ENCODE measurements around the gene DRP2. TPM values are rescaled to one million over a fixed set of nuclear protein-coding genes. Genes with fewer than 3 reads are reported as not detected.

The DRP2 gene
- total RNA-seq, 1 experiment from 2014 or later: 0.94 TPM

DNA sequence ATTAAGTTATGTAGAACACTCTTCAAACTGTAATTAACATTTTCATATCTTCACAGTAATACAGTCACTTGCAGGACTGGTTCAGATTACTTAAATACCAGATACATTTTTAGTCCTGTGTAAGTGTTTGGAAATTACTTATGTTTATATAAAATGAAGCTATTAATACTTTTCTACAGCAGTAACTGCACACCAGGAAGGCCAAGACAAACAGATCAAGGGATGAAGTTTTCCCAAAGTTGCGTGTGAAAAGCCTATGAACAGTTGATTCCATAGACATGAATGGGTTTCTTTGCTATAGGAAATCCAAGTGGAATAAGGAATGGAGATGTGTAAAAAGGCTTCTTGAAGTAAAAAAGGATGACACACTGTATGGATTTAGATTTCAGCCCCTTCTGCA, 28.9 kb upstream of the DRP2 start:
- ChIA-PET CTCF (no interaction called here), POLR2A (ENCODE audit: unreplicated experiment) (no interaction called here)
- no peak overlapping the region for H3K4me3 ChIP-seq
- H4K20me1 ChIP-seq (ENCODE audit: insufficient read depth): no peaks in the 10 kb centered on the region
- H2AFZ ChIP-seq: no peak overlapping the region
- H3K79me2 ChIP-seq (ENCODE audit: low read depth): no peaks in the 10 kb centered on the region
- no peak overlapping the region for H3K27ac ChIP-seq
- intact Hi-C loops (cut with micrococcal nuclease; ENCODE audit: unreplicated experiment): no loop called here
- no peaks in the 10 kb centered on the region for H3K9me3 ChIP-seq (ENCODE audit: insufficient read depth, low read depth)
- no peak for TF ChIP-seq EZH2 (IDR thresholded peaks at IDR 0.05; ENCODE audit: low read depth)
- TF ChIP-seq, protein P1, sequence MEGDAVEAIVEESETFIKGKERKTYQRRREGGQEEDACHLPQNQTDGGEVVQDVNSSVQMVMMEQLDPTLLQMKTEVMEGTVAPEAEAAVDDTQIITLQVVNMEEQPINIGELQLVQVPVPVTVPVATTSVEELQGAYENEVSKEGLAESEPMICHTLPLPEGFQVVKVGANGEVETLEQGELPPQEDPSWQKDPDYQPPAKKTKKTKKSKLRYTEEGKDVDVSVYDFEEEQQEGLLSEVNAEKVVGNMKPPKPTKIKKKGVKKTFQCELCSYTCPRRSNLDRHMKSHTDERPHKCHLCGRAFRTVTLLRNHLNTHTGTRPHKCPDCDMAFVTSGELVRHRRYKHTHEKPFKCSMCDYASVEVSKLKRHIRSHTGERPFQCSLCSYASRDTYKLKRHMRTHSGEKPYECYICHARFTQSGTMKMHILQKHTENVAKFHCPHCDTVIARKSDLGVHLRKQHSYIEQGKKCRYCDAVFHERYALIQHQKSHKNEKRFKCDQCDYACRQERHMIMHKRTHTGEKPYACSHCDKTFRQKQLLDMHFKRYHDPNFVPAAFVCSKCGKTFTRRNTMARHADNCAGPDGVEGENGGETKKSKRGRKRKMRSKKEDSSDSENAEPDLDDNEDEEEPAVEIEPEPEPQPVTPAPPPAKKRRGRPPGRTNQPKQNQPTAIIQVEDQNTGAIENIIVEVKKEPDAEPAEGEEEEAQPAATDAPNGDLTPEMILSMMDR (conservative IDR thresholded peaks at IDR 0.05): no peak
- no peaks in the 10 kb centered on the region for H3K27me3 ChIP-seq (ENCODE audit: insufficient read depth, low read depth)
- no TSS peak for BruUV-seq (replicated peaks)
- H3K4me1 ChIP-seq (replicated peaks; ENCODE audit: insufficient read depth): no peaks in the 10 kb centered on the region
- DNase-seq: no peak
- H3K36me3 ChIP-seq (ENCODE audit: low read depth): no peaks in the 10 kb centered on the region
- H3K4me2 ChIP-seq: no peak overlapping the region
- no peaks in the 10 kb centered on the region for H3K9me2 ChIP-seq (ENCODE audit: insufficient read depth)
- H3F3A ChIP-seq (ENCODE audit: insufficient read depth, low read depth): no peaks in the 10 kb centered on the region

DNA sequence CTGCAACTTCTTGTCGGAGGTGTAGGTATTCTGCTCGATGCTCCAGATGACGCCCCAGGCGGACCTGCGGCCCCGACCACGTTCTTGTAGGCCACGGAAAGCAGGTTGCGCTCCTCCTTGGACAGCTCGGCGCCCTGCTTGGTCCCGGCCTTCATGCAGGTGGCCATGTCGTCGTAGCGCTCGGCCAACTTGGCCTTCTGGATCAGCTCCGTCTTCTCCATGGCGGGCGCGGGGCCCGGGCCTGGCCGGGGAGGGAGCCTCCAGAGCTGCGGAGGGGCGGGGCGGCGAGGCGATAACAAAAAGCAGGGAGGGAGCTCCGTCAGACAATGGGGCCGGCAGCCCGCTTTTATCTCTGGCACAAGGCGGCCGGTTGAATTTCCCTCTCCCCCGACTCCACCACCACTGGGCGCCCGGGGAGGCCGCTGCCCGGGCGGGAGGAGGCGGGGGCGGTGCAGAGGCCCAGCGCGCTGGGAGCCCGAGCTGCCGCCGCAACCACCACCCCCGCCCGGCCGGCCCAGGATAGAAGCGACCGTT, 28.3 kb upstream of the DRP2 start:
- Histone ChIP-seq H3K4me1 (replicated peaks; ENCODE audit: insufficient read depth) (no peaks in the 10 kb centered on the region), H3K27ac (no peak overlapping the region), H3K27me3 (ENCODE audit: insufficient read depth, low read depth) (no peaks in the 10 kb centered on the region), H3K9me3 (ENCODE audit: insufficient read depth, low read depth) (no peaks in the 10 kb centered on the region), H3K4me2 (no peak overlapping the region), H4K20me1 (ENCODE audit: insufficient read depth) (no peaks in the 10 kb centered on the region), H3F3A (ENCODE audit: insufficient read depth, low read depth) (no peaks in the 10 kb centered on the region), H2AFZ (no peak overlapping the region), H3K4me3 (no peak overlapping the region), H3K79me2 (ENCODE audit: low read depth) (no peaks in the 10 kb centered on the region), H3K36me3 (ENCODE audit: low read depth) (no peaks in the 10 kb centered on the region), H3K9me2 (ENCODE audit: insufficient read depth) (no peaks in the 10 kb centered on the region)
- no TSS peak for BruUV-seq (replicated peaks)
- intact Hi-C loops (cut with micrococcal nuclease; ENCODE audit: unreplicated experiment): no loop called here
- no peak for DNase-seq
- TF ChIP-seq, protein P1 (conservative IDR thresholded peaks at IDR 0.05): no peak
- TF ChIP-seq EZH2 (IDR thresholded peaks at IDR 0.05; ENCODE audit: low read depth): no peak
- CTCF ChIA-PET: no interaction called here
- POLR2A ChIA-PET (ENCODE audit: unreplicated experiment): no interaction called here

DNA sequence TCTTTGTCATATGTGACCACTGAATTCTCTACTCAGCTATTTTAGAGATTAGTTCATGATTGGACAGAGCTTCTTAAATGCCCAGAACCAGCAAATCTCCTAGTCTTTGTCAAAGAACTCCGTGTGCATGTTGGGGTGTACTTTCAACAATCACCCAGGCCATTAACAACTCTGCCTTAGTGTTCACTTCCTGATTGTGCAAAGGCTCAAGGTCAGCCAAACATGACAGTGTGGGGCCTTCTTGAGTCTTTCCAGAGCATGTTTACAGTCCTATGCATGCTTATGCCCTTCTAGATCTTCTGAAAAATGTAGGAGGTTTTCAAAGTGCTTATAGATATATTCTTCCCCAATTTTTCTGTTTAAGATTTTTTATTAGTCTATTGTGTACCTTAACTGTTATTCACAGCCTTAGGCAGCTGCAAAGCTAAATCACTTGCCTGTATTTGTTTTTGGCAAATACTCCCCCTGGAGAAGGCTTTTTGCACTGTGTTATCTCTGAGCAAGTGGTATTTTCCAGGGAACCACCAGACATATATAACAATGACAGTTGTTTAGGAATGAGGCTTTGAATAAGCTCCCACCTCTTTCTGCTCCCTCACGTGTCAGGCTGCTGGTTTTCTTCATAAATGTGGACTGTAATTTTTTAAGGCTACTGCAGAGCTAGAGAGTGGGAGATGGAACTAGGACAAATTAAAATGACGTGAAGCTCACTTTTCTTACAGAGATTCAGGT, 24.0 kb upstream of the DRP2 start:
- Histone ChIP-seq H3K36me3 (ENCODE audit: low read depth) (no peaks in the 10 kb centered on the region), H3K4me2 (no peak overlapping the region), H2AFZ (no peak overlapping the region), H3K9me3 (ENCODE audit: insufficient read depth, low read depth) (no peaks in the 10 kb centered on the region), H3F3A (ENCODE audit: insufficient read depth, low read depth) (no peaks in the 10 kb centered on the region), H3K27ac (no peak overlapping the region), H3K4me3 (no peak overlapping the region), H3K9me2 (ENCODE audit: insufficient read depth) (no peaks in the 10 kb centered on the region), H3K27me3 (ENCODE audit: insufficient read depth, low read depth) (no peaks in the 10 kb centered on the region), H4K20me1 (ENCODE audit: insufficient read depth) (no peaks in the 10 kb centered on the region), H3K4me1 (replicated peaks; ENCODE audit: insufficient read depth) (no peaks in the 10 kb centered on the region), H3K79me2 (ENCODE audit: low read depth) (no peaks in the 10 kb centered on the region)
- TF ChIP-seq, protein P1 (conservative IDR thresholded peaks at IDR 0.05): no peak
- no peak for TF ChIP-seq EZH2 (IDR thresholded peaks at IDR 0.05; ENCODE audit: low read depth)
- ChIA-PET POLR2A (ENCODE audit: unreplicated experiment) (no interaction called here), CTCF (no interaction called here)
- intact Hi-C loops (cut with micrococcal nuclease; ENCODE audit: unreplicated experiment): no loop called here
- no peak for DNase-seq
- no TSS peak for BruUV-seq (replicated peaks)

Measured in PC-9 (cell line).